Chondrocyte (in vitro differentiated cells): ENCODE data around the gene AUTS2. TPM values are rescaled to one million over a fixed set of nuclear protein-coding genes. Genes with fewer than 3 reads are reported as not detected.

Experiments
- DNase-seq: peaks from one replicate; pipeline ENCODE4 v3.0.0; 2021; ENCODE audit warnings: mixed read lengths, low spot score
- H3K27ac Mint-ChIP-seq: one replicate; pipeline ENCODE4 v1.8.0; 2021; ENCODE audit warnings: mild to moderate bottlenecking, moderate library complexity, mixed read lengths; ENCODE audit not compliant: unreplicated experiment
- H3K27me3 Mint-ChIP-seq: 2 replicates; pipeline ENCODE4 v1.8.0; 2021; ENCODE audit warnings: low read depth, mixed read lengths
- H3K36me3 Mint-ChIP-seq: 2 replicates; pipeline ENCODE4 v1.8.0; 2021; ENCODE audit warnings: low read depth, mixed read lengths
- H3K4me1 Mint-ChIP-seq: 2 replicates; pipeline ENCODE4 v1.8.0; 2021; ENCODE audit warnings: low read depth, mild to moderate bottlenecking, mixed read lengths
- H3K4me3 Mint-ChIP-seq: one replicate; pipeline ENCODE4 v1.8.0; 2021; ENCODE audit warnings: mild to moderate bottlenecking, moderate library complexity, mixed read lengths; ENCODE audit not compliant: unreplicated experiment
- H3K9me3 Mint-ChIP-seq: 2 replicates; pipeline ENCODE4 v1.8.0; 2021; ENCODE audit warnings: low read depth, mixed read lengths
- total RNA-seq: library from RNA; stranded (reverse); gene quantifications from 3 replicates; pipeline ENCODE4 v1.2.1, GENCODE V29; 2021
- TF ChIP-seq, protein P1 (sequence below): fragments of 200-600 bp; sonication (generic); IDR thresholded peaks from 2 replicates; pipeline ENCODE4 v1.5.0; 2021; ENCODE audit warnings: antibody characterized with exemption, mild to moderate bottlenecking, moderate library complexity

The AUTS2 gene
- total RNA-seq, 1 donor from 2014 or later: 31.5 TPM

DNA sequence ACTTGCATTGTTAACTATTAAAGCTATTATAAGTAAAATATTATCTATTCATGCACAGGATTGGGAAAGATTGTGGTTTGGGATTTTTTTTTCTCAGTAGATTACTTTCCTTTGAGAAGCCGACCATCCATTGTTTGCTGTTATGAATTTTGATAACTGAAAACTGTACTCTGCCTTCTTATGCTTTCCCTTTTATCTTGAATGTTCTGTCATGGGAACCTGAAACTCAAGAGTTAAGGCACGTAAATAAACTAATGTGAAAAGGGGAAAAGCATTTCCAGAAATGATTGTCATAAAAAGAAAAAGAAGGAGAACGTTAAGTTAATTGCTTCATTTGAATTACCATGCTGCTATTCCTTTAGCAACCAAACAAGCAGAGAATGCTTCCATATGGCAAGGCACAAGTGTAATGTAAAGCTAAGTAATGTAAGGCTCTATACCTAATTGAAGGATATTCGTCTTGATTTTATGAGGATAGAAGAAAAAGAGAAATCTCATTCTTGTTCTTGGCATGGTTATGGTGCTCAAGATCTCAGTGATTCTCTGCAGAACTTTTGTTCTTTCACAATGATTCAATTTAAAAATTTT lies 370.8 kb downstream of the AUTS2 start:
- peaks cover 25% of the 10 kb centered on the region for H3K4me1 Mint-ChIP-seq
- no peaks in the 10 kb centered on the region for H3K9me3 Mint-ChIP-seq
- no peak overlapping the region for H3K4me3 Mint-ChIP-seq
- no peaks in the 10 kb centered on the region for H3K36me3 Mint-ChIP-seq
- H3K27me3 Mint-ChIP-seq: no peaks in the 10 kb centered on the region
- TF ChIP-seq, protein P1, sequence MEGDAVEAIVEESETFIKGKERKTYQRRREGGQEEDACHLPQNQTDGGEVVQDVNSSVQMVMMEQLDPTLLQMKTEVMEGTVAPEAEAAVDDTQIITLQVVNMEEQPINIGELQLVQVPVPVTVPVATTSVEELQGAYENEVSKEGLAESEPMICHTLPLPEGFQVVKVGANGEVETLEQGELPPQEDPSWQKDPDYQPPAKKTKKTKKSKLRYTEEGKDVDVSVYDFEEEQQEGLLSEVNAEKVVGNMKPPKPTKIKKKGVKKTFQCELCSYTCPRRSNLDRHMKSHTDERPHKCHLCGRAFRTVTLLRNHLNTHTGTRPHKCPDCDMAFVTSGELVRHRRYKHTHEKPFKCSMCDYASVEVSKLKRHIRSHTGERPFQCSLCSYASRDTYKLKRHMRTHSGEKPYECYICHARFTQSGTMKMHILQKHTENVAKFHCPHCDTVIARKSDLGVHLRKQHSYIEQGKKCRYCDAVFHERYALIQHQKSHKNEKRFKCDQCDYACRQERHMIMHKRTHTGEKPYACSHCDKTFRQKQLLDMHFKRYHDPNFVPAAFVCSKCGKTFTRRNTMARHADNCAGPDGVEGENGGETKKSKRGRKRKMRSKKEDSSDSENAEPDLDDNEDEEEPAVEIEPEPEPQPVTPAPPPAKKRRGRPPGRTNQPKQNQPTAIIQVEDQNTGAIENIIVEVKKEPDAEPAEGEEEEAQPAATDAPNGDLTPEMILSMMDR: no peak
- no peak overlapping the region for H3K27ac Mint-ChIP-seq
- DNase-seq: no peak

DNA sequence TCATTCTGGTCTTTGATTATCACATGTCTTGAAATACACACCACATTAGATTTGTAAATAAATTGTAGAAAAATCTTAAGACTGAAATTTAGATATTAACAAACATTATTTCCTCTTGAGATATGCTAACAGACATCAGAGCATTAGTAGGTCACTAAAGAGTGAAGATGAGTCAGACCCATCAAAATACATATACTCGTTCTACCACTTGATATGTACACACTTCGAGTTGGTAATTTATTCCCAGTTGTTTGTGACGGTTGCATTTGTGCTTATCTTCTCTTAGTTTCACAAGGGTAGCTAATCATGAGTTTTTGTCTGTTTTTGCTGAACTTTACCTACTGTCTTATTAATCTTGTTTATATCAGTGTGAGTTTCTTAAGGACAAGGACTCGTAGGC lies 383.4 kb downstream of the AUTS2 start:
- H3K36me3 Mint-ChIP-seq: peaks cover 10% of the 10 kb centered on the region
- no peak for DNase-seq
- TF ChIP-seq, protein P1: no peak
- H3K4me3 Mint-ChIP-seq: no peak overlapping the region
- peaks cover 45% of the 10 kb centered on the region for H3K4me1 Mint-ChIP-seq
- peak overlapping the region; percentile 70 for H3K27ac Mint-ChIP-seq
- H3K9me3 Mint-ChIP-seq: peaks cover 10% of the 10 kb centered on the region
- no peaks in the 10 kb centered on the region for H3K27me3 Mint-ChIP-seq

DNA sequence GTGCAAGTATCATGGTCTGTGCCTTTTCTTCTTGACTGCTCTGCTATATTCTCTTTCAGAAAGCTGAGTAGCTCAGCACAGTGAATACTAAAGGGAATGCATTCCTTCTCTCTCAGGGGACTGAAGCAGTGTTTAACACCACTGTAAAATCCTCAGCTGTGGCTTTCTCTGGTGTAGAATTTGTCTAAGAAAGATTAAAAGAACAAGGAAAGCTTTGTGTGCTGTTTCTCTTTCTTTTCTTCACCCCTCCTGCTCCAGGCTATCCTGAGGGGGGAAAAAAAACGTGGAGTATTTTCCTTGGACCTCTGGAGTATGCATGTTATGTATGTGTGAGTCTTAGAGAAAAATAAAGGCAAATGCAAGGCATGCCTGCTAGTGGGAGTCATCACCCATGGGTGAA lies 383.9 kb downstream of the AUTS2 start:
- H3K4me1 Mint-ChIP-seq: peaks cover 45% of the 10 kb centered on the region
- DNase-seq: no peak
- H3K4me3 Mint-ChIP-seq: peak overlapping the region; percentile 53

DNA sequence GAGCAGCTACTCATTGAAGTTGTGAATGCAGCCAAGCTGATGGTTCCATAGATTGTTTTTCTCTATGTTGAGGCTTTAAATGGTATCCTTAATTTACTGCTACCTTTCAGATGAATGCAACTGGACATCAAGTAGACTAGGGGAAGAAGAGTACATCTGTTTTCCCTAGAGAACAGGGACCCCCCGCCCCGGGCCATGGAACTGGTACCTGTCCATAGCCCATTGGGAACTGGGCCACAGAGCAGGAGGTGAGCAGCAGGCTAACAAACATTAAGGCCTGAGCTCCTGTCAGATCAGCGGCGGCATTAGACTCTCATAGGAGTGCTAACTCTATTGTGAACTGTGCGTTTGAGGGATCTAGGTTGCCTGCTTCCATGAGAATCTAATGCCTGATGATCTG lies 391.3 kb downstream of the AUTS2 start:
- no peak overlapping the region for H3K4me3 Mint-ChIP-seq
- H3K9me3 Mint-ChIP-seq: no peaks in the 10 kb centered on the region
- H3K27me3 Mint-ChIP-seq: no peaks in the 10 kb centered on the region
- DNase-seq: no peak
- no peak overlapping the region for H3K27ac Mint-ChIP-seq
- peaks cover under 1% of the 10 kb centered on the region for H3K36me3 Mint-ChIP-seq
- H3K4me1 Mint-ChIP-seq: peaks cover 13% of the 10 kb centered on the region
- TF ChIP-seq, protein P1: no peak

More for the DNA sequence above, 383.9 kb downstream of the AUTS2 start:
- H3K9me3 Mint-ChIP-seq: peaks cover 5% of the 10 kb centered on the region
- TF ChIP-seq, protein P1: no peak
- peak overlapping the region; percentile 70 for H3K27ac Mint-ChIP-seq
- H3K36me3 Mint-ChIP-seq: peaks cover 6% of the 10 kb centered on the region
- no peaks in the 10 kb centered on the region for H3K27me3 Mint-ChIP-seq

DNA sequence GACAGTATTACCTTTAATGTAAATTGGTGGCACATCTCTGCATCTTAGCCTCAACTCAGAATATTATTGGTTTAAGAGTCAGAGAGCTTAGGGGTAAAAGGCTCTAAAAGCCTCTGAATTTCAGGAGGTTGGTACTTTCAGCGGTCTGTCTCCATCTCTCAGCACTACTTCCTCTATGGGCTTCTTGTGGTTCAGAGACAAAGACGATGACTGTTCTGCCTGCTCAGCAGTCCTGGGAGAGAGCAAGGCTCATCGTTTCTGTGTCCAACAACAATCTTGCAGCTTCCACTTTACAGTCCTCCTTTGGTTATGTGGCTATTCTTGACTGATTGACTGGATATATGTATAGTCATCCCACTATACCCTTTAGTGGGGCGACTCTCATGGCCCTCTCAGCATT lies 394.7 kb downstream of the AUTS2 start:
- H3K27ac Mint-ChIP-seq: no peak overlapping the region
- H3K27me3 Mint-ChIP-seq: no peaks in the 10 kb centered on the region
- no peak overlapping the region for H3K4me3 Mint-ChIP-seq
- H3K36me3 Mint-ChIP-seq: no peaks in the 10 kb centered on the region
- H3K9me3 Mint-ChIP-seq: no peaks in the 10 kb centered on the region
- peaks cover 3% of the 10 kb centered on the region for H3K4me1 Mint-ChIP-seq
- DNase-seq: no peak
- TF ChIP-seq, protein P1: no peak
